Renal pelvis (tissue), 4 donors: ENCODE measurements around the gene NDUFS7. TPM values are rescaled to one million over a fixed set of nuclear protein-coding genes. Genes with fewer than 3 reads are reported as not detected.

ENCODE experiments used
- DNase-seq: peaks from one replicate; pipeline ENCODE4 v3.0.0-alpha.2; 2013
- polyA plus RNA-seq, 3 donors: library from polyadenylated mRNA; unstranded; fragments of 120-200 nt; gene quantifications; one replicate each; pipeline ENCODE4 v1.2.1, GENCODE V29; 2013; ENCODE audit not compliant: insufficient read length in 3 of 3

The NDUFS7 gene
- polyA plus RNA-seq, 3 donors, result 76.0 to 98.5 (median 94.2) TPM

GRCh38 chr19:1379126-1379905 lies 4.4 kb upstream of the NDUFS7 start:
- DNase-seq, result no peak

- DNase-seq, result no peak
Observed at GRCh38 chr19:1379961-1380489, 3.7 kb upstream of the NDUFS7 start.

GRCh38 chr19:1382250-1382649 lies 1.5 kb upstream of the NDUFS7 start:
- DNase-seq, result no peak

GRCh38 chr19:1383017-1383311 lies 743 bp upstream of the NDUFS7 start:
- no peak for DNase-seq

GRCh38 chr19:1384085-1384462 lies 367 bp downstream of the NDUFS7 start:
- DNase-seq, result no peak

- DNase-seq, result no peak
Observed at GRCh38 chr19:1384478-1385110, 887 bp downstream of the NDUFS7 start.

- no peak for DNase-seq
Observed at GRCh38 chr19:1385816-1386215, 2.1 kb downstream of the NDUFS7 start.

- no peak for DNase-seq
Observed at GRCh38 chr19:1386945-1387683, 3.4 kb downstream of the NDUFS7 start.

GRCh38 chr19:1387684-1388636 lies 4.3 kb downstream of the NDUFS7 start:
- DNase-seq, result no peak

GRCh38 chr19:1388637-1389026 lies 4.9 kb downstream of the NDUFS7 start:
- DNase-seq, result no peak

GRCh38 chr19:1389033-1389940 lies 5.6 kb downstream of the NDUFS7 start:
- no peak for DNase-seq

- DNase-seq, result no peak
Observed at GRCh38 chr19:1390890-1391423, 7.2 kb downstream of the NDUFS7 start.

- no peak for DNase-seq
Observed at GRCh38 chr19:1392407-1392806, 8.7 kb downstream of the NDUFS7 start.

GRCh38 chr19:1392939-1393530 lies 9.3 kb downstream of the NDUFS7 start:
- DNase-seq, result no peak

GRCh38 chr19:1393841-1394240 lies 10.1 kb downstream of the NDUFS7 start:
- no peak for DNase-seq

GRCh38 chr19:1394252-1395193 lies 10.8 kb downstream of the NDUFS7 start:
- no peak for DNase-seq

GRCh38 chr19:1395194-1396018 lies 11.7 kb downstream of the NDUFS7 start:
- no peak for DNase-seq
